Lung (tissue), 12 donors: Measurements from ENCODE around the gene MIER2. TPM values are rescaled to one million over a fixed set of nuclear protein-coding genes. Genes with fewer than 3 reads are reported as not detected.
"Not testable (repeated sequence)": the region's sequence is repeated elsewhere in the genome, so short reads cannot be mapped to it uniquely, and the experiment has no call there.

ENCODE experiments used
- ATAC-seq: fragments of 200-7000 bp; cut with Tn5 transposase; one replicate; pipeline ENCODE4 v1.9.1; 2020; ENCODE audit warnings: moderate number of reproducible peaks; ENCODE audit not compliant: insufficient read depth, low FRiP score
- DNase-seq, 3 donors: peaks; one replicate each; pipeline ENCODE4 v3.0.0-alpha.2; 2013 to 2017
- H3K27ac ChIP-seq, 2 donors: one replicate each; pipeline ENCODE4 v1.5.1; 2013; ENCODE audit warnings: mild to moderate bottlenecking in 2 of 2, moderate library complexity in 2 of 2, control low read depth in 1 of 2, inconsistent platforms in 1 of 2, low read depth in 1 of 2, low read length in 1 of 2
- H3K27me3 ChIP-seq, 3 donors: one replicate each; pipeline ENCODE4 v1.5.1; 2013; ENCODE audit warnings: low read length in 2 of 3; ENCODE audit not compliant: control insufficient read depth in 3 of 3, insufficient read depth in 3 of 3
- H3K36me3 ChIP-seq, 4 donors: one replicate each; pipeline ENCODE4 v1.5.1; 2013; ENCODE audit warnings: low read length in 4 of 4, mild to moderate bottlenecking in 1 of 4, moderate library complexity in 1 of 4; ENCODE audit not compliant: control insufficient read depth in 4 of 4, insufficient read depth in 4 of 4
- H3K4me1 ChIP-seq, 5 donors: one replicate each; pipeline ENCODE4 v1.5.1; 2013; ENCODE audit warnings: low read length in 5 of 5, mild to moderate bottlenecking in 2 of 5, moderate library complexity in 1 of 5; ENCODE audit not compliant: control insufficient read depth in 5 of 5, insufficient read depth in 5 of 5
- H3K4me3 ChIP-seq: one replicate; pipeline ENCODE4 v1.5.1; 2013; ENCODE audit warnings: mild to moderate bottlenecking, control low read depth, moderate library complexity
- H3K9ac ChIP-seq, 2 donors: one replicate each; pipeline ENCODE4 v1.5.1; 2013; ENCODE audit warnings: low read length in 2 of 2, control low read depth in 1 of 2; ENCODE audit not compliant: insufficient read depth in 1 of 2
- H3K9me3 ChIP-seq, 4 donors: one replicate each; pipeline ENCODE4 v1.5.1; 2013; ENCODE audit warnings: low read length in 3 of 4, mild to moderate bottlenecking in 1 of 4, moderate library complexity in 1 of 4; ENCODE audit not compliant: control insufficient read depth in 4 of 4, insufficient read depth in 3 of 4
- CTCF ChIP-seq: IDR thresholded peaks from 2 replicates; pipeline ENCODE4 v1.5.1; 2012; ENCODE audit warnings: mild to moderate bottlenecking; ENCODE audit errors: control extremely low read depth, extremely low read depth
- WGBS, 2 donors: extraction: QIAGEN DNeasy Blood & Tissue Kit; methylation state at CpG; one replicate each; pipeline ENCODE4 v1.1.7; 2013; 5-methylcytosine and 5-hydroxymethylcytosine counted together
- polyA plus RNA-seq, 2 donors: library from polyadenylated mRNA; stranded (reverse); fragments of 200-250 nt; gene quantifications; one replicate each; pipeline ENCODE4 v1.2.1, GENCODE V29; 2013
- total RNA-seq, 2 donors: library from RNA; depleted of rRNA in 1 of 2; stranded (reverse); fragments of >200 nt in 1 of 2; gene quantifications; one replicate each; pipeline ENCODE4 v1.2.1, GENCODE V29; 2014 to 2021
- donor health status: control.
- donor health status: control.
- donor health status: Bipolar disorder and iron deficiency.
- donor health status: healthy.
- donor health status: DM: yes; HTN: yes; CAD: no.

Gene MIER2
- total and polyA plus RNA-seq, 4 donors: 19.4 to 34.9 (median 28.3) TPM

- H3K9ac ChIP-seq: no peak overlapping the region
- H3K9me3 ChIP-seq: no peaks in the 10 kb centered on the region
- ATAC-seq (no peak), DNase-seq (no peak)
- 85 to 86% methylated on average over 12 of the region's 12 CpGs for WGBS, 2 donors
- H3K36me3 ChIP-seq: no peaks in the 10 kb centered on the region
- no peak overlapping the region for H3K27ac ChIP-seq
- no peak overlapping the region for H3K4me3 ChIP-seq
- peaks cover 0 to 14% (median 6%) of the 10 kb centered on the region in 3 donors for H3K27me3 ChIP-seq
- TF ChIP-seq CTCF: no peak
- no peaks in the 10 kb centered on the region for H3K4me1 ChIP-seq
Measured at GRCh38 chr19:389935-390289, 45.3 kb upstream of the MIER2 start.

DNA sequence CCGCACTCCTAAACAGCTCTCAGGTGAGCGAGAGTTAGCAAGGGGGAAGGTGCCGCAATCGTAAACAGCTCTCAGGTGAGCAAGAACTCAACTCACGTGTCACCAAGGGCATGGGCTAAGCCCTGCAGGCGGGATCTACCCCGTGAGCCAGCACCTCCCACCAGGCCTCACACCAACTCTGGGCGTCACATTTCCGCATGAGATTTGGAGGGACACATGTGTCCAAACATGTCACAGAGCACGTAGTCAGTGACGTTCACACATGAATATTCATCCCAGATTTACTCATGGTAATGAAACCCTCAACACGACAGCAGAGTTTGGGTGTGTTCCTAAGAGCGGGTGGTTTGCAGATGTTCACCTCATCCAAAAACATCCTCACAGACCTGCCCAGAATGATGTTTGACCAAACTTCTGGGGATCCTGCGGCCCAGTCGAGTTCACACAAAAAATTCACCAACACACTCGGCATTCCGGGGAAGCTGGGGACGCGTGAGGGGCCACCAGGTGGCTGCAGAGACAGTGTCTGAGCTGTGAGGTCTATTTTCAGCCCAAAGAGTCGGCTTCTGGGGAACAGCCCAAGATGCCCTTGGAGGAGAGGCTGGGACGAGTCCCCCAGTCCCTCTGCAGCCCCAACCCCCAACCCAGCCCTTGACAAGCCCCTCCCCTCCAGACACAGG is 44.8 kb upstream of the MIER2 start:
- no peaks in the 10 kb centered on the region for H3K9me3 ChIP-seq
- ATAC-seq (no peak), DNase-seq (no peak)
- 59 to 62% methylated on average over 21 of the region's 21 CpGs for WGBS, 2 donors
- H3K27me3 ChIP-seq: peaks cover 0 to 14% (median 6%) of the 10 kb centered on the region in 3 donors
- no peak for TF ChIP-seq CTCF
- H3K9ac ChIP-seq: peak overlapping the region in 1 of 2 donors; percentile 11
- H3K4me1 ChIP-seq: no peaks in the 10 kb centered on the region
- H3K36me3 ChIP-seq: no peaks in the 10 kb centered on the region
- H3K27ac ChIP-seq: no peak overlapping the region
- no peak overlapping the region for H3K4me3 ChIP-seq

- Histone ChIP-seq H3K27ac (no peak overlapping the region), H3K36me3 (no peaks in the 10 kb centered on the region), H3K9ac (no peak overlapping the region), H3K4me3 (no peak overlapping the region), H3K4me1 (no peaks in the 10 kb centered on the region), H3K27me3 (peaks cover 0 to 17% (median 6%) of the 10 kb centered on the region in 3 donors), H3K9me3 (no peaks in the 10 kb centered on the region)
- WGBS, 2 donors: 73 to 78% methylated on average over 17 of the region's 17 CpGs
- no peak for TF ChIP-seq CTCF
- ATAC-seq (no peak), DNase-seq (no peak)
Measured at GRCh38 chr19:388691-389090, 44.1 kb upstream of the MIER2 start.

DNA sequence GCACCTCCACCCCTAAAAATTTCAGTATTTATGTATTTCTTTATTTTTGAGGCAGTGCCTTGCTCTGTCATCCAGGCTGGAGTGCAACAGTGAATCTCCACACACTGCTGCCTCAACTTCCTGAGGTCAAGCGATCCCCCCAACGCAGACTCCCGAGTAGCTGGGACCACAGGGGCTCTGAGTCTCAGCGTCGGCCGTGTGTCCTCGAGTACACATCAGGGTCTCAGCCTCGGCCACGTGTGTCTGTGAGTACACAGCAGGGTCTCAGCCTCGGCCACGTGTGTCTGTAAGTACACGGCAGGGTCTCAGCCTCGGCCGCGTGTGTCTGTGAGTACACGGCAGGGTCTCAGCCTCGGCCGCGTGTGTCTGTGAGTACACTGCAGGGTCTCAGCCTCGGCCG is 43.2 kb upstream of the MIER2 start:
- DNase-seq (no peak), ATAC-seq (no peak)
- no peak overlapping the region for H3K9ac ChIP-seq
- H3K4me3 ChIP-seq: no peak overlapping the region
- peaks cover 0 to 21% (median 11%) of the 10 kb centered on the region in 3 donors for H3K27me3 ChIP-seq
- H3K36me3 ChIP-seq: no peaks in the 10 kb centered on the region
- H3K27ac ChIP-seq: no peak overlapping the region
- peaks cover 0 to 2% (median 0%) of the 10 kb centered on the region in 4 donors for H3K9me3 ChIP-seq
- no peak for TF ChIP-seq CTCF
- H3K4me1 ChIP-seq: no peaks in the 10 kb centered on the region
- WGBS, 2 donors: 86 to 87% methylated on average over 16 to 21 of the region's 21 CpGs

DNA sequence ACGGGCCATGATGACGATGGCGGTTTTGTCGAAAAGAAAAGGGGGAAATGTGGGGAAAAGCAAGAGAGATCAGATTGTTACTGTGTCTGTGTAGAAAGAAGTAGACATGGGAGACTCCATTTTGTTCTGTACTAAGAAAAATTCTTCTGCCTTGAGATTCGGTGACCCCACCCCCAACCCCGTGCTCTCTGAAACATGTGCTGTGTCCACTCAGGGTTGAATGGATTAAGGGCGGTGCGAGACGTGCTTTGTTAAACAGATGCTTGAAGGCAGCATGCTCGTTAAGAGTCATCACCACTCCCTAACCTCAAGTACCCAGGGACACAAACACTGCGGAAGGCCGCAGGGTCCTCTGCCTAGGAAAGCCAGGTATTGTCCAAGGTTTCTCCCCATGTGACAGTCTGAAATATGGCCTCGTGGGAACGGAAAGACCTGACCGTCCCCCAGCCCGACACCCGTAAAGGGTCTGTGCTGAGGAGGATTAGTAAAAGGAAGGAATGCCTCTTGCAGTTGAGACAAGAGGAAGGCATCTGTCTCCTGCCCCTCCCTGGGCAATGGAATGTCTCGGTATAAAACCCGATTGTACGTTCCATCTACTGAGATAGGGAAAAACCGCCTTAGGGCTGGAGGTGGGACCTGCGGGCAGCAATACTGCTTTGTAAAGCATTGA is 42.2 kb upstream of the MIER2 start:
- not testable (repeated sequence) for H3K4me3 ChIP-seq, H3K27ac ChIP-seq, H3K4me1 ChIP-seq, H3K36me3 ChIP-seq, H3K9ac ChIP-seq, H3K9me3 ChIP-seq, ATAC-seq
- 27 to 35% methylated on average over 14 to 16 of the region's 22 CpGs for WGBS, 2 donors
- DNase-seq: peak; percentile 34 to 58 (median 47)
- peaks cover 0 to 23% (median 14%) of the 10 kb centered on the region in 3 donors for H3K27me3 ChIP-seq
